Kidney epithelial cell (primary cell): Measurements from ENCODE around the gene PRC1. TPM values are rescaled to one million over a fixed set of nuclear protein-coding genes. Genes with fewer than 3 reads are reported as not detected.

Experiments
- DNase-seq: peaks from one replicate; pipeline ENCODE4 v3.0.0-alpha.2; 2010; ENCODE audit warnings: low read depth
- H3K27me3 ChIP-seq: 2 replicates; pipeline ENCODE4 v1.6.0; 2011; ENCODE audit warnings: low read length; ENCODE audit not compliant: control insufficient read depth, insufficient read depth
- H3K36me3 ChIP-seq: 2 replicates; pipeline ENCODE4 v1.5.1; 2011; ENCODE audit warnings: low read length; ENCODE audit not compliant: control insufficient read depth, insufficient read depth
- H3K4me3 ChIP-seq: 2 replicates; pipeline ENCODE4 v1.5.1; 2011; ENCODE audit warnings: low read depth, mild to moderate bottlenecking, control low read depth, low read length
- total RNA-seq: library from RNA; depleted of rRNA; stranded (reverse); fragments of >200 nt; gene quantifications from 2 replicates; pipeline ENCODE4 v1.2.3, GENCODE V29; 2015
- TF ChIP-seq, protein P1 (sequence below): IDR thresholded peaks from 2 replicates; pipeline ENCODE4 v1.5.1; 2011; ENCODE audit warnings: mild to moderate bottlenecking, moderate library complexity, low read length, control low read depth, inconsistent platforms; ENCODE audit not compliant: insufficient read depth, poor library complexity, severe bottlenecking

Gene PRC1
- total RNA-seq, 1 donor from 2014 or later: 17.0 TPM

- Histone ChIP-seq H3K27me3 (no peaks in the 10 kb centered on the region), H3K36me3 (no peaks in the 10 kb centered on the region), H3K4me3 (peak overlapping the region; percentile 100)
- TF ChIP-seq, protein P1, sequence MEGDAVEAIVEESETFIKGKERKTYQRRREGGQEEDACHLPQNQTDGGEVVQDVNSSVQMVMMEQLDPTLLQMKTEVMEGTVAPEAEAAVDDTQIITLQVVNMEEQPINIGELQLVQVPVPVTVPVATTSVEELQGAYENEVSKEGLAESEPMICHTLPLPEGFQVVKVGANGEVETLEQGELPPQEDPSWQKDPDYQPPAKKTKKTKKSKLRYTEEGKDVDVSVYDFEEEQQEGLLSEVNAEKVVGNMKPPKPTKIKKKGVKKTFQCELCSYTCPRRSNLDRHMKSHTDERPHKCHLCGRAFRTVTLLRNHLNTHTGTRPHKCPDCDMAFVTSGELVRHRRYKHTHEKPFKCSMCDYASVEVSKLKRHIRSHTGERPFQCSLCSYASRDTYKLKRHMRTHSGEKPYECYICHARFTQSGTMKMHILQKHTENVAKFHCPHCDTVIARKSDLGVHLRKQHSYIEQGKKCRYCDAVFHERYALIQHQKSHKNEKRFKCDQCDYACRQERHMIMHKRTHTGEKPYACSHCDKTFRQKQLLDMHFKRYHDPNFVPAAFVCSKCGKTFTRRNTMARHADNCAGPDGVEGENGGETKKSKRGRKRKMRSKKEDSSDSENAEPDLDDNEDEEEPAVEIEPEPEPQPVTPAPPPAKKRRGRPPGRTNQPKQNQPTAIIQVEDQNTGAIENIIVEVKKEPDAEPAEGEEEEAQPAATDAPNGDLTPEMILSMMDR: no peak
- no peak for DNase-seq
These were observed 297 bp downstream of the PRC1 start for GRCh38 chr15:90994059-90994416.

DNA sequence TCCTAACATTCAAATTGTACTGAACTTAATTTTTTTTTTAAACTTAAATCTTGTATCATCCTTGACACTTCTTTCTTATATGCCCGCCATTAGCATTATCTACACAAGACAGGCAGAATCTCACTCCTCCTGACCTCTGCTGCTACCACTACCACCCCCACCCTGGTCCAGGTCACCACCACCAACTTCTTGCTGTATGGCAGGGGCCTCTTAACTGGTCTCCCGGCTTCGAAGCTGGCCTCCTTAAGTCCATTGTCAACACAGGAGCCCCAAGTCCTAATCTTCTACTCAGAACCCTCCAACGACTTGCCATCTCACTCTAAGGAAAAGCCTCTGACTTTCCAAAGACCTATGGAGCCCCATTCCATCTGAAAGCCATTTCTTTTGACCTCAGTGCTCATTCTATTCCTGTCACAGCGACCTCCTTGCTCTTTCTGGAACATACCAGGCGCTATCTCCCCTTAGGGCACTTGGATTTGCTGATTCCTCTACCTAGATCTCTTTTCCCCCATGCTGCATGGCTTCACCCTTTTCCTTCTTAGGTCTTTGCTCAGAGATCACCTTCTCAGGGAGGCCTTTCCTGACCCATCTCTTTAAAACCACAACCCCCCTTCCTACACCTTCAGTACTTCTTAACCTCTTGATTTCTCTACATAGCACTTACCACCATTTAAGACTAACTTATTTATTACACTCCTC lies 2.6 kb downstream of the PRC1 start:
- DNase-seq: no peak
- TF ChIP-seq, protein P1: no peak
- H3K4me3 ChIP-seq: no peak overlapping the region
- no peaks in the 10 kb centered on the region for H3K36me3 ChIP-seq
- no peaks in the 10 kb centered on the region for H3K27me3 ChIP-seq

- Histone ChIP-seq H3K27me3 (no peaks in the 10 kb centered on the region), H3K4me3 (no peak overlapping the region), H3K36me3 (no peaks in the 10 kb centered on the region)
- no peak for DNase-seq
- TF ChIP-seq, protein P1: no peak
These were observed 3.9 kb downstream of the PRC1 start for GRCh38 chr15:90990446-90990845.

DNA sequence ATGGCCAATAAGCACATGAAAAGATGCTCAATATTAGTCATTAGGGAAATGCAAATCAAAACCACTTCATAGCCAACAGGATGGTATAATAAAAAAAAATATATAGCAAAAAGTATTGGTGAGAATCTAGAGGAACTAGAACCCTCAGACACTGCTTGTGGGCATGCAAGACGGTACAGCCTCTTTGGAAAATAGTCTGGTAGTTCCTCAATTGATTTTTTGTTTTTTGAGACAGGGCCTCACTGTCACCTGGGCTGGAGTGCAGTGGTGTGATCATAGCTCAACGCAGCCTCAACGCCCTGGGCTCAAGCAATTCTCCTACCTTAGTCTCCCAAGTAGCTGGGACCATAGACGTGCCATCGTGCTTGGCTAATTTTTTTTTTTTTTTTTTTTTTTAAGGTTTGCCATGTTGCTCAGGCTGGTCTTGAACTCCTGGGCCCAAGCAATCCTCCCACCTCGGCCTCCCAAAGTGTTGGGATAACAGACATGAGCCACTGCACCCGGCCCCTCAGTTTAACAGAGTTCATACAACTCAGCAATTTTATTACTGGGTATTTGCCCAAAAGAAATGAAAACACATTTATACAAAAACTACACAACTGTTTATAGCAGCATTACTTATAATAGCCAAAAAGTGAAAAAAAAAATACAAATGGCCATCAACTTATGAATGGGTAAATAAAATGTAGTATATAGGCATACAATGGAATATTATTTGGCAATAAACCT lies 5.1 kb downstream of the PRC1 start:
- DNase-seq: no peak

DNA sequence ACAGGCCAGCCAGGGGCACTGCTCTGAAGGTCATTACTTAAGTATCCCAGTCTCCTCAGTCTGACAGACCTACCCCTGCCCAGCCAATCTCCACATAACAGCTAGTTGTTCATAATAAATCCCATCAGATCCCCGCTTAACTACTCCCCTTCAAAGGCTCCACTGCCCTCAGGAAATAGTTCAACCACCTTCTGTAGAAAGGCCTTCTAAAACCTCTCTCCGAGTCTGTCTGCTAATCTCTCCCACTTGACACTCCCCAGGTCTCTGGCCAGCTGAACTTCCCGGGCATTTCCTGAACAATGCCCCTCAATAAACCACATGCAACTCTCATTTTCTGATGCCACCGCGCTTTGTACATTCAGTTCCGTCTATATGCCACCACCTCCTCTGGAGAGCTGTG lies 6.0 kb downstream of the PRC1 start:
- no peak for DNase-seq
- Histone ChIP-seq H3K27me3 (no peaks in the 10 kb centered on the region), H3K36me3 (no peaks in the 10 kb centered on the region), H3K4me3 (no peak overlapping the region)
- TF ChIP-seq, protein P1: no peak

More for the DNA sequence above, 5.1 kb downstream of the PRC1 start:
- TF ChIP-seq, protein P1: no peak
- H3K4me3 ChIP-seq: no peak overlapping the region
- no peaks in the 10 kb centered on the region for H3K36me3 ChIP-seq
- no peaks in the 10 kb centered on the region for H3K27me3 ChIP-seq
